Stimulated activated CD4-positive, alpha-beta T cell treated with anti-CD3 and anti-CD28 coated beads, TNF-alpha, amount 100 ng/mL, for 4 hours (primary cell): ENCODE results near the gene APOLD1.
"Not testable (repeated sequence)": the region's sequence is repeated elsewhere in the genome, so short reads cannot be mapped to it uniquely, and the experiment has no call there.

Source experiments
- DNase-seq, 3 experiments: peaks; one replicate each; pipeline ENCODE4 v3.0.0-alpha.2; 2020; ENCODE audit warnings: low read depth in 3 of 3

Gene APOLD1

DNA sequence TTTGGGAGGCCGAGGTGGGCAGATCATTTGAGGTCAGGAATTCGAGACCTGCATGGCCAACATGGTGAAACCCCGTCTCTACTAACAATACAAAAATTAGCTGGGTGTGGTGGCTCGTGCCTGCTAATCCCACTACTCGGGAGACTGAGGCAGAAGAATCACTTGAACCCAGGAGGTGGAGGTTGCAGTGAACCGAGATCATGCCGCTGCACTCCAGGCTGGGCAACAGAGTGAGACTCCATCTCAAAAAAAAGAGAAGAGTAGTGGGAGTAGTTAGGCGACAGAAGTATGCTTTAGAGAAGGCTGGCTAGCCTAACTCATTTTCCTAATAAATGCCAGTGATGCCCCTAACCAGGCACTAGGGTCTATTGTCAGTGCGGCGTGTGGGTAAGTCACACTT lies 54.0 kb downstream of the APOLD1 start:
- not testable (repeated sequence) for DNase-seq

DNA sequence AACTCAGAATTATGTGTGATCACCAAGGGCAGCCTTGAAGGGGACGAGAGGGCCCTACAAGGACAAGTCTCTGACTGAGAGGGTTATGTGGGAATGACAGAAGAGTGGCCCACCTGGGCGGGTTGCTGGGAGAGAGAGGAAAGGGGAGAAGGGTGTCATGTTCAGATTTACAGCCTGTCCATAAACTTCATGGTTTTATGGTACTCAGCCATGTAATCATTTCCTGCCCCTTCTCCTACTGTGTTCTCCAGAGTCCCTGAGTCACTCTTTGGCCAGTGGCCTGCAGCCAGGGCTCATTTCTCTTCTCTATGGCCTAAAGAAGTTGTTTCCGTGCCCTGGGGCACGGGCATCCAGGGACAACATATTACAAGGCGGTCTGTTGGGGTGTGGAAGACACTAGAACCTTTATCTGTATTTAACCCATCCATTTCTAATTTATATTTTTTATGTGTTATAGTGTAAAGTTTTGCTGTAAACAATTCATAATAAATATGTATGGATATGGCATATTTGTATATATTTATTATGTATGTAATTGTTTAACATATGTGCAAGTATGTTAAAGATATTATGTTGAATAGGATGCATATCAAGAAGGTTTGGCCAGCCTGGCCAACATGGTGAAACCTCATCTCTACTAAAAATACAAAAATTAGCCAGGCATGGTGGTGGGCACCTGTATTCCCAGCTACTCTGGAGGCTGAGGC lies 54.6 kb downstream of the APOLD1 start:
- no peak for DNase-seq

DNA sequence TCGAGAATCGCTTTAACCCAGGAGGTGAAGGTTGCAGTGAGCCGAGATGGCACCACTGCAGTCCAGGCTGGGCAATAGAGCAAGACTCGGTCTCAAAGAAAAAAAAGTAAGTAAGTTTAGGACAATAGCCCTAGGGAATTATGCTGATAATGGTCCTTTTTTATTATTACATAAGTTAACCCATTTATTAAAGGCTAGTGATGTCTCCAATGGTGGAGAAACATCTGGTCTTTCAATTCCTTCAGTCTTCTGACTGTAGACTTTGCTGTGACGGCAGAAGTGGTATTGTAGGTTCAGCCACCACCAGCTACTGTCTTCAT lies 55.1 kb downstream of the APOLD1 start:
- DNase-seq = no peak
